ENCODE data around the gene CCDC169. TPM values are rescaled to one million over a fixed set of nuclear protein-coding genes. Genes with fewer than 3 reads are reported as not detected.

CCDC169 gene
- total RNA-seq, 2 donors from 2014 or later, result 0.27 to 0.61 TPM

- intact Hi-C loops (cut with DNase I, micrococcal nuclease), result no loop called here
- ATAC-seq, result no peak
- DNase-seq, result no peak
These were observed 109.2 kb downstream of the CCDC169 start for GRCh38 chr13:36188441-36188840.

- no peak for ATAC-seq
- intact Hi-C loops (cut with DNase I, micrococcal nuclease), result no loop called here
- DNase-seq, result no peak
These were observed 113.7 kb downstream of the CCDC169 start for GRCh38 chr13:36183901-36184300.

Other genes with a start within 250 kb of the CCDC169 start
- gene DCLK1, start 166.4 kb downstream of the CCDC169 start, total RNA-seq, result 1 to 10 TPM; 2.7 to 7.3 TPM
- not detected for gene SOHLH2, start 83.3 kb downstream of the CCDC169 start, total RNA-seq
- 10 to 100 TPM in 1 of 2 donors, 1 to 10 TPM in 1; 9.5 to 14.0 TPM for gene SPART, start 48.6 kb upstream of the CCDC169 start, total RNA-seq
- not detected for gene CCNA1, start 134.7 kb upstream of the CCDC169 start, total RNA-seq